Measurements from ENCODE around the gene RIPK1. TPM values are rescaled to one million over a fixed set of nuclear protein-coding genes. Genes with fewer than 3 reads are reported as not detected.

Gene RIPK1
- polyA plus RNA-seq, 1 of the 3 experiments (the other 2 are of a cell fraction): 12.0 TPM

GRCh38 chr6:3124667-3125066, 56.4 kb downstream of the RIPK1 start:
- Histone ChIP-seq H3K79me2 (ENCODE audit: insufficient read depth) (peaks cover 4% of the 10 kb centered on the region), H3K27me3 (ENCODE audit: insufficient read depth) (no peaks in the 10 kb centered on the region), H3K4me3 (ENCODE audit: low read depth in 2 of 2, low read length in 1 of 2) (no peak overlapping the region)

More at GRCh38 chr6:3124667-3125066, 56.4 kb downstream of the RIPK1 start:
- no peak for TF ChIP-seq FOXJ3 (CRISPR knock-in tag; IDR thresholded peaks at IDR 0.05)
- no peak for TF ChIP-seq SMC3 (IDR thresholded peaks at IDR 0.05; ENCODE audit: low read depth, low read length)
- no peak for TF ChIP-seq MXI1 (IDR thresholded peaks at IDR 0.05; ENCODE audit: low read depth, low read length)
- TF ChIP-seq REST (IDR thresholded peaks at IDR 0.05; ENCODE audit: low read depth, low read length): no peak
- TF ChIP-seq YY1 (IDR thresholded peaks at IDR 0.05; ENCODE audit: low read depth): no peak
- TF ChIP-seq NFIC (IDR thresholded peaks at IDR 0.05; ENCODE audit: borderline replicate concordance): no peak
- no peak for TF ChIP-seq IRF3 (IDR thresholded peaks at IDR 0.05; ENCODE audit: low read depth, low read length)
- no peak for TF ChIP-seq POLR2AphosphoS5 (IDR thresholded peaks at IDR 0.05; ENCODE audit: low read depth, low read length)
- no peak for TF ChIP-seq USF1 (IDR thresholded peaks at IDR 0.05; ENCODE audit: borderline replicate concordance, low read depth)
- Histone ChIP-seq H3K4me2 (no peak overlapping the region), H3F3A (replicated peaks; ENCODE audit: insufficient read depth) (peaks cover 6% of the 10 kb centered on the region), H3K9me3 (no peaks in the 10 kb centered on the region), H3K36me3 (replicated peaks in 1 of 2; ENCODE audit: control insufficient read depth in 1 of 2, insufficient read depth in 2 of 2, low read length in 1 of 2) (peaks cover 9 to 10% of the 10 kb centered on the region in 2 experiments), H2AFZ (ENCODE audit: low read depth) (no peak overlapping the region), H3K4me1 (ENCODE audit: control insufficient read depth in 1 of 2, insufficient read depth in 2 of 2, low read depth in 1 of 2, low read length in 1 of 2) (peaks cover 0 to 6% of the 10 kb centered on the region in 2 experiments; a peak in 2 of 4 replicates), H3K9me2 (no peaks in the 10 kb centered on the region), H3K27ac (ENCODE audit: low read depth in 2 of 2, low read length in 1 of 2) (no peak overlapping the region), H3K9ac (no peak overlapping the region), H4K20me1 (ENCODE audit: insufficient read depth) (no peaks in the 10 kb centered on the region)
- 84% methylated on average over 8 of the region's 8 CpGs for WGBS (ENCODE audit: low lambda C conversion rate)
- ChIA-PET CTCF (interaction anchor here (0.7 to 1.7 kb wide), 3 partner anchors 38 to 127 kb away, joined by 3 to 10 read pairs (median 3); no protein-coding TSS in a partner anchor), POLR2A (no interaction called here)
- no peak for DNase-seq

Data from SK-N-SH (cell line).